GM21515 (cell line): Measurements from ENCODE around the gene FNDC1.

Experiments
- ATAC-seq: cut with Tn5 transposase; IDR thresholded peaks from one replicate; pipeline ENCODE4 v1.9.1; 2021; ENCODE audit not compliant: unreplicated experiment

Gene FNDC1

GRCh38 chr6:159157431-159157830, 11.8 kb upstream of the FNDC1 start:
- ATAC-seq = no peak

- no peak for ATAC-seq
These were observed 7.4 kb upstream of the FNDC1 start for GRCh38 chr6:159161839-159162238.

GRCh38 chr6:159163901-159164370, 5.3 kb upstream of the FNDC1 start:
- ATAC-seq = no peak

GRCh38 chr6:159168536-159169192, 536 bp upstream of the FNDC1 start:
- no peak for ATAC-seq

- no peak for ATAC-seq
These were observed 545 bp downstream of the FNDC1 start for GRCh38 chr6:159169557-159170332.

GRCh38 chr6:159170333-159170672, 1.1 kb downstream of the FNDC1 start:
- no peak for ATAC-seq

DNA sequence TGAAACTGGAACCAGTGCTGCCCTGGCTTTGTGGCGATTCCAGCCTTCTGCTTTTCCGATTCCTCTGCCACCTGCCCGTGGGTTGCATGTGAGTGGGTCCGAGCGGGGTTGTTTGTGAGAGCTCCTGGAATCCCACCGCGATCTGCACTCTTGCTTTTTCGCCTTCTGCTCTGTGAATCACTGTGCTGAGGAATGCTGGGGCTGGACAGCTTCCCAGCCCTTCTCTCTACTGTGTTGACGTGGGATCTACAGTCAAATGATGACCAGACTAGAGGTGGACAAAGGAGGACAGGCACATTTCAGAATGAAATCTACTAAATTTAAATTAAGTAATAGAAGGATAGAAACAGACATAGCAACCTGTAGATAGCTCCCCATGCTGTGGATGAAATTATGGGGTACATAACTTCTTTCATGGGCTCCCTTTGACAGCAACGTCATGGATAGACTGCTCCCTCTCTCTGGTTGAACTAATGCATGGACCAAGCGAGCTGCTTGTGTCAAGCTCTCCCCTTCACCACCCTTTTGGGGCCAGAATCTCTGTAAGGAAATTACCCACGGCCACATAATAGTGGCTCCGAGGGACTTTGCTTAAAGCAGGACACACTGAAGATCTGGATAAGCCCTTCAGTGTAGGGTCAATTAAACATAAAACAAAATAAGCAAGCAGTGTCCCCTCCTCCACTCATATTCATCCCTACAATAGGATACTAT, 2.0 kb downstream of the FNDC1 start:
- no peak for ATAC-seq

GRCh38 chr6:159172091-159172491, 2.9 kb downstream of the FNDC1 start:
- ATAC-seq = no peak

DNA sequence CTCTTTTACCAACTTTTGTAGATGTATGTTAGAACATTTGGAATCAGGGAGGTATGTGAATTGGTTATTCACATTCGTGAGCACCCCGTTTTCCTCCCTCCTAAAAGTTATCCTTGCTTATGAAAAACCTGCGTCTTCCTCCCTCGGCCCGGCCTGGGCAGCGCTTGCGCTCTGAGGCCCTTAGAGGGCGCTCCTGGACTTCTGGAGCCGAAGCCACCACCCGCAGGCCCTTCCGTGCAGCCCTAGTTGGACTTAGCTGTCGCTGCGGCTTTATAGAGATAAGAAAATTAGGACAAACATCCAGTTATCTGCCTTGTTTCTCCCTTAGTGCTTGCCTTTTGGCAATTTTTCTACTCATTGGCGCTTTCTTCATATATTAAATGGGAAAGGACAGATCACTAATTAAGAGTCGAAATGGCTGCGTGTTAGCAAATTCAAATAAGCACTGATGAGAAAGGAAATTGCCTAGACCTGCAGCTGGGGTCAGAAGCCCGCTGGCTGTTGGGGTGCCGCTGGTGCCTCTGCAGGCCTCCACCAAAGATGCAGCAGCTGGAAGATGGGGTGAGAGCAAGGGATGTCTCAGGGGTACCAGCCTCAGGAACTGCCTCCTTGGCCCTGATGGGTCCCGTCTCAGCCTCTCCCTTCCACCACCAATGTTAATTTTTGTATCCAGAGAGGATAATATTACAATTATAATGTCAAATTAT, 5.2 kb downstream of the FNDC1 start:
- peak; percentile 86 for ATAC-seq

DNA sequence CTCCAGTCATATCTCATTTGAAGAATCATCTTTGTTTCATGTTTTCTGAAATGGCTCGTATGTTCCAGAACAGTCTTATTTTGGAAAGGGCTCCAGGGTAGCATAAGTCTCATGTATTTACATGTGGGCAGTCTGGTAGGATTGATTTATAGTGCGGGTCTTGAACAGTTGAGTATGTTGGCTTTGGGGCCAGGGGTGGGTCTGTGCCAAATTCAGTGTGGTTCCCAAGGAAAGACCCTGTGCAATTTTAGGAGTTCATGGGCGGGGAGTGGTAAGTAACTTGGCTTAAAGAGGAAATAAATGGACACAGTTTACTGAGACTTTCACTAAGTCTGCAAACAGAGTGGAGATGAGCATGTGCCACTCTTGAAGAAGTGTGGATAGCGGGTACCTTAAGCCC, 7.7 kb downstream of the FNDC1 start:
- ATAC-seq = no peak

DNA sequence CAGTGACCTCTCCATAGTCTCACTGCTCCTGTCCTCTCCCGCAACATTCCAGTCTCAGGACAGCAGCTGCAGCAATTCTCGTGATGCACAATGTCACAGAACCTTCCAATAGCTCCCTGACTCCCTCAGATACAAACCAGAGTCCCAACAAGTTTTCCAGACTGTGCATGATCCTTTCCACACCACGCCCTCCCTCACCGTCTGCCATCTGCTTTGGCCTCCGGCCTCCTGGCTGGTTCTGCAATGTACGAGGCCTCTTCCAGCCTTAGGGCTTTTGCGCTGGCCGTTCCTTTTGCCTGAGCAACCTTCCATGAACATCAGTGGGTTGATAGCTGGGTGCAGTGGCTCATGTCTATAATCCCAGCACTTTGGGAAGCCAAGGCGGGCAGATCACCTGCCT, 9.6 kb downstream of the FNDC1 start:
- ATAC-seq = no peak

DNA sequence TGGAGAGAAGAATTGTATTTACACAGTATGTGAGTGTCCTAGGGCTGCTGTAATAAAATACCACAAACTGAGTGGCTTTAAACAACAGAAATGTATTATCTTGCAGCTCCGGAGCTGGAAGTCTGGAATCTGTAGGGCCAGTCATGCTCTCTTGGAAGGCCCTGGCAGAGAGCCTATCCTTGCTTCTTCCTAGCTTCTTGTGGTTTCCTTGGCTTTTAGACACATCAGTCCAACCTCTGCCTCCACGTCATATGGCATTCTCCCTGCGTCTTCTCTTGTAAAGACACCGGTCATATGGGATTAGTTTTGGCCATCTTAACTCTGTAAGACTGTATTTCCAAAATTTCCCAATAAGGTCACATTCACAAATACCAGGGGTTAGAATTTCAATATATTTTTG, 10.8 kb downstream of the FNDC1 start:
- no peak for ATAC-seq

DNA sequence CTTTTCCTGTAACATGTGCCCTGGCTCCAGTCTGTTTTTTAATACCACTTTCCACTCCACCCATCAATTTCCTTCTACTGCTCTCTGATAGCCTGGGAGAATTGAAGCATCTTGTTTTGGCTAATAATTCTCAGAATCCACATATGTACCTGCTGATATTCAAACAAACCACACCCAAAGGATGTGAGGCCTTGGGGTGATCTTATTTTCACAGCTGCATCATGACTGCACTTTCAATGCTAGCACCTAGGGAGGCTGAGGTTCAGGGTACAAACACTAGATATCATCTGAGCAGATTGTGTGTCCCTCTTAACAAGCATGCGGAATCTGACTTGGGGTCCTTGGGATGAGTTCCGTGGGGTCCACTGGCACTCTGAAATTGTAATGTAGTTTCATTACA, 12.7 kb downstream of the FNDC1 start:
- no peak for ATAC-seq

DNA sequence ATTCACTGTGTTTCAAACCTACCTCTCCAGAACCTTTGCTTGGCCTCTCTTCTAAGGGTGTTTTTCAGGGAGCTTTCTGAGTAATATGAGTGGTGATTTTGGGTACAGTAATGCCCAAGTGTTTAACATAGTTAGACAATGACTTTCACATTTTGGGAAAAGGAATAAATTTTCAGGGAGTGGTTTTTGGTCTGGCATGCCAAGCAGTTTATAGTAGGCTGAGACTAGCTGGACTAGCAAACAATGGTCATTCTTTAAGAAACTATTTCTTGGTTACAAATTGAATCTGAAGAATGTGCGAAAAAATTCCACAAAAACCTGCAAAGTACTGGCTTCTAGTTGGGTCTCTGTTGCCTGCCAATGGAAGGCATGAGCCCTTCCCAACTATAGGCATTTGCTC, 15.4 kb downstream of the FNDC1 start:
- ATAC-seq = no peak

GRCh38 chr6:159190460-159190859, 21.3 kb downstream of the FNDC1 start:
- no peak for ATAC-seq

- no peak for ATAC-seq
These were observed 24.7 kb downstream of the FNDC1 start for GRCh38 chr6:159193923-159194322.

DNA sequence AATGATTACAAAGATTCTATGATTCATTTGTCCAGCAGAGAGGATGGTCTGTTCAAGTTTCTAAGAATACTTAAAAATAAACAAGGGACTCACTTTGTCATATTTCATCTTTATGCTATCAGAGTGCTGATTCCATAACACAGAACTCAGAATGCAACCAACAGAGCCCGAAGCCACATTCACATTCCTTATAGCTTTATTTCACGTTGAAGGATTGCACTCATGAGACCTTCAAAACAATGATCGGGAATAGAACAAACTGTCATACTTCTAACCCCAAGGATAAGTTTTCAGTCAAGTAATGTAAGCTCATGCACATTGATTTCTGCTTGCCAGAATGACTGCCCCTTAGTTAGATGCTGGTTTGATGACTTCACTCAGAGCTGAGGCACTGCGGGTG, 25.2 kb downstream of the FNDC1 start:
- no peak for ATAC-seq

DNA sequence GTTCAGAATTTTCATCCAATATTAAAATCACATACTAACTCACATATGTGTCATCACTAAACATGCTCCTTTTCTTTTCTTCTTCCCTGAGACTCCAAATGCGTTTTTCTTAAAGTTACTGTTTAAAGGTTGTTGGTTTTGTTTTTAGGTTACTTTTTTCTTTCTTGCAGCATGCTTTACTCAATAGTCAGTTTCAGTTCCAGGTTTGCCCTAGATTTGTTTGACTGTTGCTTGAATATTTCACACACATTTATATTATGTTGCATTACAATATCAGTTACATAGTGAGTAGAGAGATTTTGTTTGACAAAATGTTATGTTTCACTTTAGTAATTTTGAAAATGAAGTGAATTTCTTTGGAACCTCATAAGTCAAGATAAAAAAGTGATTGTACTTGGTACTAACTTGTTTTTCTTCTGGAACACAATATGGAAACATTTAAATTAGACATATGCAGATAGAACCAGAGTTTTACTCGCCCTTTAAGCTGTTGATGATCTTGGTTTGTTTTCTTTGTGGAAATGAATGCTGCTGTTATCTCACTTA, 27.3 kb downstream of the FNDC1 start:
- no peak for ATAC-seq

DNA sequence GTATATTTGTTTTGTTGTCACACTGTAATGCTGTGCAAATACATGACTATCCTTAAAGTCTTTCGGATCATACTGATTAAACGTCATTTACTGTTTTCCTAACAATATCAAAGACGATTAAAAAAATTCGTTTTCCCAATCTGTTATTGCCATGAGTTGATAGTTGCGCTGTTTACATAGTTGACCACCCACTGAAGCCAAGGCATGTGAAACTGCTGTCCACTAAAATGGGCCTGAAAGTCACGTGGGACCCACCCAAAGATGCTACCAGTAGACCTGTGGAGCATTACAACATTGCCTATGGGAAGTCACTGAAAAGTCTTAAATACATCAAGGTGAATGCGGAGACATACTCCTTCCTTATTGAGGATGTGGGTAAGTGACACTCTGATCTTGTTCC, 28.1 kb downstream of the FNDC1 start:
- ATAC-seq = no peak

DNA sequence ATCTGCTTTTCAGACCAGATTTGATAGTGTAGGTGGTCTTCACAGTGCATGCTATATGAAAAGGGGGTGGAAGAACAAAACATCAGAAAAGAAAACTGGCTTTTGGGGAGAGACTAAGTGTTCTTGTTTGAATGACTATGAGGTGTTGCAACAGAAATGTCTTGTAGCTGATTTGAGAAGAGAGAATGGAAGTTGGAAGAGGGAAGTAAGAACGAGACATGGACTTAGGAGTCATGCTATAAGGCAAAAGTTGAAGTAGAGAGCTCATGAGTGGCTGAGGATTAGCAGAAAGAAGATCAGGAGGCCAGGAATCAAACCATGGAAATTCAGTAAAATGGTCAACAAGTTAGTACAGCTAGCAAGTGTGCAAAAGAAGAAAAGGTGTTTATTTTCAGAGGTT, 32.1 kb downstream of the FNDC1 start:
- no peak for ATAC-seq

DNA sequence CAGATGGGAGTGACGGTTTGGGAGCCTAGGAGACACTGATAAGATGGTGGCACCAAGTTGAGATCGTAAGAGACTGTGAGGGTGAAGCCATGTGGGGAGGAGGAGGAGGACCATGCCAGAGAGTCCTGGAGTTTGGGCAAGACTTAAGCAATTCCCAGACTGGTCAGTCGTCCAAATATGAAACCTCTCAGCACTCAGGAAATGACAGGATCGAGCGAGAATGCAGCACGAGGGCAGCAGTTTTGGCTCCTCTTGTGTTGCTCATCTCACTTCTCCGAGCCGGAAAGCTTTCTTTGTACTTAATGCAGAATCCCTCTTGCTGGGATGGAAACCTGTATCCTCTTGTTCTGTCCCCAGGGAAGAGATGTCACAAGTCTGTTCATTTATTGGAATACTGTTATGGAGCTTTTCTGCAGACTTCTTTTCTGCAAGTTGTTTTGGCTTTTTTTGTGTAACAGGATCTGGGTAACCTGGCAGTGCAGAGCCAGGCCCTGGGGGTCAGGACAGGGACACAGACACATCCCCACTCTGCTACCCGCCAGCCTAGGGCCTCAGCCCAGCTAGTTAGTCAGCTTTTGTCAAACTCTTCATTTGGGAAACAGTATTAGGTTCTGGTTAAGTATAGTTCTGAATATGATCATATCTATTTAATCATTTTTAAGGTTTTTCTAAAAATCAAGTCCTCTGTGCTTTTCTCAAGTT, 34.3 kb downstream of the FNDC1 start:
- ATAC-seq = no peak
